ENCODE results near the gene OR1F1. TPM values are rescaled to one million over a fixed set of nuclear protein-coding genes. Genes with fewer than 3 reads are reported as not detected.
"Not testable (repeated sequence)": the region's sequence is repeated elsewhere in the genome, so short reads cannot be mapped to it uniquely, and the experiment has no call there.

Gene OR1F1
- total and polyA plus RNA-seq, 2 donors, result 0.02 TPM; not detected in 1

GRCh38 chr16:3168729-3169128 is 19.3 kb upstream of the OR1F1 start:
- H3K4me3 ChIP-seq (ENCODE audit: low read length in 2 of 2); H3K36me3 ChIP-seq (ENCODE audit: control insufficient read depth in 2 of 2, insufficient read depth in 2 of 2, low read length in 1 of 2); H3K27ac ChIP-seq (ENCODE audit: low read depth in 1 of 2, low read length in 1 of 2); DNase-seq (ENCODE audit: low read depth in 6 of 9, low spot score in 9 of 9): not testable (repeated sequence)
- peaks cover 57 to 88% of the 10 kb centered on the region in 2 donors for H3K27me3 ChIP-seq (ENCODE audit: control insufficient read depth in 2 of 2, insufficient read depth in 1 of 2, low read length in 1 of 2)
- peaks cover 1 to 12% of the 10 kb centered on the region in 2 donors for H3K9me3 ChIP-seq (ENCODE audit: control insufficient read depth in 2 of 2, insufficient read depth in 1 of 2, low read length in 1 of 2)
- H3K4me1 ChIP-seq (ENCODE audit: control insufficient read depth in 2 of 2, insufficient read depth in 2 of 2, low read length in 2 of 2), result peaks cover 5 to 17% of the 10 kb centered on the region in 2 donors
- WGBS, result 89% methylated on average over 7 of the region's 7 CpGs

DNA sequence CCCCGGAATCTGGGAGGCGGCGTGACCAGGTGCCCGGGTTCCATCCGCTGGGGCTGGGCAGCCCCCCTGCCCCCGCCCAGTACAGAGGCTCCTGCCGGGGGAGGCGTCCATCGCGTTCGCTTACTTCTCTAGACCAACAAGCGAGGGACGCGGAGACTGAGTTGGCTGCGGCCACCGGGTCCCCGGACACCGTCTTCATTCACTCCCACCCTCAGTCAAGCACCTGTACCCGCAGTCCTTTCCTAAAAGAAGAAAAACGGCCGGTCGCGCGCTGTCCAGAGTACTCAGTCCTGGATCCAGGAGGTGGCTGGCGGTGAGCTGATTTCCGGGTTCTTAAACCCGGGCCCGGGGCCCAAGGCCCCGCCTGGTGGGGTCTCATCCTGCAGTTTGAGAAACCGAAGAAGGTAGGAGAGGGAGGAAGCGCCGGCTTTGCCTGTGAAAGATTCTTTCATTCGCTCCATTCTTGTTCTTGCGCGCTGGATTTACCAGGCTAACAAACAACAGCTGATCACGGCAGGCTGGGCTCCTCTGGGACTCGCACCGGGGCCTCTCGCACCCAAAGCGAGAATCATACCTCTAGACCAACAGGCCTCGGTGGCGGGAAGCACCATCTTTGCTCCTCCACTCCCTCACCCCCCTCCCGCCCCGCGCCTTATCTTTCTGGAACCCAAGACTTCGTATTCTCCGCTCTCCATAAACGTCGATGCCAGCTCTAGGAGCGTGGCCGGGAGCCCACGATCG is 17.4 kb upstream of the OR1F1 start:
- Histone ChIP-seq H3K27me3 (ENCODE audit: control insufficient read depth in 2 of 2, insufficient read depth in 1 of 2, low read length in 1 of 2) (peaks cover 74 to 91% of the 10 kb centered on the region in 2 donors), H3K27ac (ENCODE audit: low read depth in 1 of 2, low read length in 1 of 2) (no peak overlapping the region), H3K9me3 (ENCODE audit: control insufficient read depth in 2 of 2, insufficient read depth in 1 of 2, low read length in 1 of 2) (peaks cover 2 to 17% of the 10 kb centered on the region in 2 donors), H3K4me1 (ENCODE audit: control insufficient read depth in 2 of 2, insufficient read depth in 2 of 2, low read length in 2 of 2) (peaks cover 5 to 20% of the 10 kb centered on the region in 2 donors), H3K4me3 (ENCODE audit: low read length in 2 of 2) (peak overlapping the region in 1 of 2 donors; percentile 5), H3K36me3 (ENCODE audit: control insufficient read depth in 2 of 2, insufficient read depth in 2 of 2, low read length in 1 of 2) (no peaks in the 10 kb centered on the region)
- 2% methylated on average over 53 of the region's 53 CpGs for WGBS
- no peak for DNase-seq (ENCODE audit: low read depth in 6 of 9, low spot score in 9 of 9)

DNA sequence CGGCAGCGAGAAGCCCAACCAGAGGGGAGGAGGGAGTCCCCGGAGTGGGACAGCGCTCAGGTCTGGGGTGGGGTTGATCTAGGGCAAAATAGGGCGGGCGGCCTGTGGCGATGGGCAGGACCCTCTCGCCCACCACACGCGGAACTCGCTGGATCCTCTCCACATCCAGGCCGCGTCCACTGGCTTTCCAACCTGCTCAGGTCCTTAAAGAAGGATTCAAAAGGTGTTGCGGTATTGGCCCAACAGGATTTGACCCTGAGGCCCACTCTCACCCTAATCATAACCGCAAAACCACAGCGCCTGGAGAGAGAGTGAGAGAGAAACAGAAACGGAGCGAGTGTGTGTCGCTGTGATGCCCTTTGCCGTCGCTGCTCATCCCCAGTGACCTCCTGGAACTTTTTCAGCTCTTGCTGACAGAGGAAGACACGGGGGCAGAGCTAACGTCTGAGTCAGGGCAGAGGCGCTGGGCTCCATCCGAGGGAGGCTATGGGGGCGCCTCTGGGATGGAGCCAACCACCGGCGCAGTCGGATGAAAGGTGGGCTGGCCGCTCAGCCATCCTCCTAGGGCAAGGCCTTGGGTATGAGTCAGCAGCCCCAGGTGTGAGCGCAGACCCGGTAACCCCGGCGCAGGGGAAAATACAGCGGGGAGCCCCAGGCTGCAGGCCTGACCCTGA is 16.7 kb upstream of the OR1F1 start:
- H3K4me3 ChIP-seq (ENCODE audit: low read length in 2 of 2), result peak overlapping the region in 1 of 2 donors; percentile 12
- no peaks in the 10 kb centered on the region for H3K36me3 ChIP-seq (ENCODE audit: control insufficient read depth in 2 of 2, insufficient read depth in 2 of 2, low read length in 1 of 2)
- no peak for DNase-seq (ENCODE audit: low read depth in 6 of 9, low spot score in 9 of 9)
- H3K27ac ChIP-seq (ENCODE audit: low read depth in 1 of 2, low read length in 1 of 2), result no peak overlapping the region
- peaks cover 2 to 17% of the 10 kb centered on the region in 2 donors for H3K9me3 ChIP-seq (ENCODE audit: control insufficient read depth in 2 of 2, insufficient read depth in 1 of 2, low read length in 1 of 2)
- WGBS, result 3% methylated on average over 35 of the region's 35 CpGs
- peaks cover 81 to 96% of the 10 kb centered on the region in 2 donors for H3K27me3 ChIP-seq (ENCODE audit: control insufficient read depth in 2 of 2, insufficient read depth in 1 of 2, low read length in 1 of 2)
- H3K4me1 ChIP-seq (ENCODE audit: control insufficient read depth in 2 of 2, insufficient read depth in 2 of 2, low read length in 2 of 2), result peaks cover 5 to 17% of the 10 kb centered on the region in 2 donors

DNA sequence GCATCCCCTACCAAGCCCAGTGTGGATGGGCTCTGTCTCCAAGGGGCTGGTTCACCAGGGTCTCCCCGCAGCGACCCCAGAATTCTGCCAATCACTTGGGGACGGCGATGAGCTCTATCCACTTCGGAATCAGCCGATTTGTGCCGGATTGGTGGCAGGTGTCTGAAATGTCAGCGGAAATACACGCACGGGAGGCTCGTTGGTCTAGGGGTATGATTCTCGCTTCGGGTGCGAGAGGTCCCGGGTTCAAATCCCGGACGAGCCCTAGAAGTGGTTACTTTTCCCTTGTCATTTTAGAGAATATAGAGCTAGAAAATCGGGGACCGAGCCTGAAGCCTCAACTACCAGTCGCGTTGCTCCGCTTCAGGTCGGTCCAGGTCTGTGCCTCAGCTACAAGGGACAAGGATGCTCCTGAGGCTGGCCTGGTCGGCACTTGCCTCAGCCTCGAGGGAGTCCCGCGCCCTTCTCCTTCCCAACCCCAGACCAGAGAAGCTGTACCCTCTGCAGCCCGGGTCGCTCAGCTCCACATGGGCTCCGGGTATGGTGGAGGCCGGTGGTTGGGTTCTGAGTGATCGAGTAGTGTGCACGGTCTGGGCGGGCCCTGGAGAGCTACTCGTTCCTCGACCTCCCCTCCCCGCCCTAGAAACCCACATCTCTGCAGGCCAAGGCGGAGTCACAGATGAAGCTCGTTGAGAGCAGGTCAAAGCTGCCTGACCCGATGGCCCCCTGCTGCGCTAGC is 16.0 kb upstream of the OR1F1 start:
- Histone ChIP-seq H3K27ac (ENCODE audit: low read depth in 1 of 2, low read length in 1 of 2) (no peak overlapping the region), H3K36me3 (ENCODE audit: control insufficient read depth in 2 of 2, insufficient read depth in 2 of 2, low read length in 1 of 2) (no peaks in the 10 kb centered on the region), H3K4me1 (ENCODE audit: control insufficient read depth in 2 of 2, insufficient read depth in 2 of 2, low read length in 2 of 2) (peaks cover 5 to 17% of the 10 kb centered on the region in 2 donors), H3K9me3 (ENCODE audit: control insufficient read depth in 2 of 2, insufficient read depth in 1 of 2, low read length in 1 of 2) (peaks cover 2 to 17% of the 10 kb centered on the region in 2 donors), H3K27me3 (ENCODE audit: control insufficient read depth in 2 of 2, insufficient read depth in 1 of 2, low read length in 1 of 2) (peaks cover 81 to 96% of the 10 kb centered on the region in 2 donors), H3K4me3 (ENCODE audit: low read length in 2 of 2) (no peak overlapping the region)
- 12% methylated on average over 41 of the region's 41 CpGs for WGBS
- DNase-seq (ENCODE audit: low read depth in 6 of 9, low spot score in 9 of 9), result no peak

- no peak overlapping the region for H3K4me3 ChIP-seq (ENCODE audit: low read length in 2 of 2)
- DNase-seq (ENCODE audit: low read depth in 6 of 9, low spot score in 9 of 9), result peak in 1 of 9 donors; percentile 47
Observed at GRCh38 chr16:3173892-3174617, 13.9 kb upstream of the OR1F1 start.

DNA sequence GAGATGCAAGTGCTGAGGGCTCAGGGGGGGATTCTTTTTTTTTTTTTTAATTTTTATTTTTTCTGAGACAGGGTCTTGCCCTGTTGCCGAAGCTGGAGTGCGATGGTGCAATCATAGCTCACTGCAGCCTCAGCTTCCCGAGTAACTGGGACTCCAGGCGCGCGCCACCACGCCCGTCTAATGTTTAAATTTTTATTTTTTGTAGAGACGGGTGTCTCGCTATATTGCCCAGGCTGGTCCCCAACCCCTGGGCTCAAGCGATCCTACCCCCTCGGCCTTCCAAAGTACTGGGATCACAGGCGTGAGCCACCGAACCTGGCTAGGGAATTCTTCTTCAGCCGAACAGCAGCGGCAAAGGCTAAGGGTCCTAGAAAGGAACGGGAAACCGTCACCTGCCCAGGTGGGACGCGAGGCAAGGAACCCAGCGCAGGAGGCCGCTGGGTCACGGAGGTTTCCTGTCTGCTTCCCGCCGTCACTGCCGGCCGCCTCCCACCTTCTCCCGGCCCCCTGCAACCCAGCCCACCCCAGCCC is 13.3 kb upstream of the OR1F1 start:
- Histone ChIP-seq H3K36me3 (ENCODE audit: control insufficient read depth in 2 of 2, insufficient read depth in 2 of 2, low read length in 1 of 2) (no peaks in the 10 kb centered on the region), H3K4me1 (ENCODE audit: control insufficient read depth in 2 of 2, insufficient read depth in 2 of 2, low read length in 2 of 2) (peaks cover 5 to 17% of the 10 kb centered on the region in 2 donors), H3K4me3 (ENCODE audit: low read length in 2 of 2) (no peak overlapping the region), H3K27ac (ENCODE audit: low read depth in 1 of 2, low read length in 1 of 2) (no peak overlapping the region), H3K27me3 (ENCODE audit: control insufficient read depth in 2 of 2, insufficient read depth in 1 of 2, low read length in 1 of 2) (peaks cover 80 to 99% of the 10 kb centered on the region in 2 donors), H3K9me3 (ENCODE audit: control insufficient read depth in 2 of 2, insufficient read depth in 1 of 2, low read length in 1 of 2) (peaks cover 2 to 17% of the 10 kb centered on the region in 2 donors)
- no peak for DNase-seq (ENCODE audit: low read depth in 6 of 9, low spot score in 9 of 9)
- 19% methylated on average over 28 of the region's 28 CpGs for WGBS

More at GRCh38 chr16:3173892-3174617, 13.9 kb upstream of the OR1F1 start:
- Histone ChIP-seq H3K27me3 (ENCODE audit: control insufficient read depth in 2 of 2, insufficient read depth in 1 of 2, low read length in 1 of 2) (peaks cover 80 to 99% of the 10 kb centered on the region in 2 donors), H3K36me3 (ENCODE audit: control insufficient read depth in 2 of 2, insufficient read depth in 2 of 2, low read length in 1 of 2) (no peaks in the 10 kb centered on the region), H3K4me1 (ENCODE audit: control insufficient read depth in 2 of 2, insufficient read depth in 2 of 2, low read length in 2 of 2) (peaks cover 5 to 17% of the 10 kb centered on the region in 2 donors), H3K27ac (ENCODE audit: low read depth in 1 of 2, low read length in 1 of 2) (no peak overlapping the region), H3K9me3 (ENCODE audit: control insufficient read depth in 2 of 2, insufficient read depth in 1 of 2, low read length in 1 of 2) (peaks cover 2 to 17% of the 10 kb centered on the region in 2 donors)
- WGBS, result 5% methylated on average over 24 of the region's 24 CpGs

- Histone ChIP-seq H3K9me3 (ENCODE audit: control insufficient read depth in 2 of 2, insufficient read depth in 1 of 2, low read length in 1 of 2) (peaks cover 2 to 17% of the 10 kb centered on the region in 2 donors), H3K4me3 (ENCODE audit: low read length in 2 of 2) (no peak overlapping the region), H3K27ac (ENCODE audit: low read depth in 1 of 2, low read length in 1 of 2) (no peak overlapping the region), H3K27me3 (ENCODE audit: control insufficient read depth in 2 of 2, insufficient read depth in 1 of 2, low read length in 1 of 2) (peaks cover 83 to 99% of the 10 kb centered on the region in 2 donors), H3K36me3 (ENCODE audit: control insufficient read depth in 2 of 2, insufficient read depth in 2 of 2, low read length in 1 of 2) (no peaks in the 10 kb centered on the region), H3K4me1 (ENCODE audit: control insufficient read depth in 2 of 2, insufficient read depth in 2 of 2, low read length in 2 of 2) (peaks cover 5 to 15% of the 10 kb centered on the region in 2 donors)
- DNase-seq (ENCODE audit: low read depth in 6 of 9, low spot score in 9 of 9), result no peak
- WGBS, result 16% methylated on average over 39 of the region's 39 CpGs
Observed at GRCh38 chr16:3175157-3176093, 12.6 kb upstream of the OR1F1 start.
